ENCODE measurements around the gene ARPC4. TPM values are rescaled to one million over a fixed set of nuclear protein-coding genes. Genes with fewer than 3 reads are reported as not detected.

The ARPC4 gene
- total and polyA plus RNA-seq, 2 of the 13 experiments (the other 11 are each of a cell fraction or from before 2014, with no cell fraction given) = 30.1 to 83.6 TPM

- TF ChIP-seq FOXK1 (CRISPR knock-in tag; IDR thresholded peaks at IDR 0.05; ENCODE audit: borderline replicate concordance, low read depth) (peak; percentile 27; the same call in 1 of the 2 replicates), ZZZ3 (CRISPR knock-in tag; IDR thresholded peaks at IDR 0.05; ENCODE audit: borderline replicate concordance) (no peak), IRF1 (CRISPR knock-in tag; IDR thresholded peaks at IDR 0.05; ENCODE audit: low read depth) (no peak), ZNF550 (CRISPR knock-in tag; IDR thresholded peaks at IDR 0.05; ENCODE audit: borderline replicate concordance) (no peak), U2AF2 (IDR thresholded peaks at IDR 0.05; ENCODE audit: low read depth, low read length) (no peak), ZSCAN22 (CRISPR knock-in tag; IDR thresholded peaks at IDR 0.05) (no peak), SAP130 (CRISPR knock-in tag; IDR thresholded peaks at IDR 0.05; ENCODE audit: low read depth) (peak; percentile 79), THAP9 (CRISPR knock-in tag; IDR thresholded peaks at IDR 0.05; ENCODE audit: borderline replicate concordance) (peak; percentile 46; the same call in 1 of the 2 replicates), ZNF230 (CRISPR knock-in tag; IDR thresholded peaks at IDR 0.05) (peak; percentile 16; the same call in 1 of the 2 replicates), IKZF1 (IDR thresholded peaks at IDR 0.05) (no peak), TERF1 (CRISPR knock-in tag; IDR thresholded peaks at IDR 0.05) (no peak), PPARG (CRISPR knock-in tag; conservative IDR thresholded peaks at IDR 0.05) (peak; percentile 62; the same call in 1 of the 2 replicates), SP1 (IDR thresholded peaks at IDR 0.05) (no peak), SP1 (CRISPR knock-in tag; IDR thresholded peaks at IDR 0.05) (peak; percentile 27; the same call in 1 of the 2 replicates)
- TF ChIP-seq, protein P1, sequence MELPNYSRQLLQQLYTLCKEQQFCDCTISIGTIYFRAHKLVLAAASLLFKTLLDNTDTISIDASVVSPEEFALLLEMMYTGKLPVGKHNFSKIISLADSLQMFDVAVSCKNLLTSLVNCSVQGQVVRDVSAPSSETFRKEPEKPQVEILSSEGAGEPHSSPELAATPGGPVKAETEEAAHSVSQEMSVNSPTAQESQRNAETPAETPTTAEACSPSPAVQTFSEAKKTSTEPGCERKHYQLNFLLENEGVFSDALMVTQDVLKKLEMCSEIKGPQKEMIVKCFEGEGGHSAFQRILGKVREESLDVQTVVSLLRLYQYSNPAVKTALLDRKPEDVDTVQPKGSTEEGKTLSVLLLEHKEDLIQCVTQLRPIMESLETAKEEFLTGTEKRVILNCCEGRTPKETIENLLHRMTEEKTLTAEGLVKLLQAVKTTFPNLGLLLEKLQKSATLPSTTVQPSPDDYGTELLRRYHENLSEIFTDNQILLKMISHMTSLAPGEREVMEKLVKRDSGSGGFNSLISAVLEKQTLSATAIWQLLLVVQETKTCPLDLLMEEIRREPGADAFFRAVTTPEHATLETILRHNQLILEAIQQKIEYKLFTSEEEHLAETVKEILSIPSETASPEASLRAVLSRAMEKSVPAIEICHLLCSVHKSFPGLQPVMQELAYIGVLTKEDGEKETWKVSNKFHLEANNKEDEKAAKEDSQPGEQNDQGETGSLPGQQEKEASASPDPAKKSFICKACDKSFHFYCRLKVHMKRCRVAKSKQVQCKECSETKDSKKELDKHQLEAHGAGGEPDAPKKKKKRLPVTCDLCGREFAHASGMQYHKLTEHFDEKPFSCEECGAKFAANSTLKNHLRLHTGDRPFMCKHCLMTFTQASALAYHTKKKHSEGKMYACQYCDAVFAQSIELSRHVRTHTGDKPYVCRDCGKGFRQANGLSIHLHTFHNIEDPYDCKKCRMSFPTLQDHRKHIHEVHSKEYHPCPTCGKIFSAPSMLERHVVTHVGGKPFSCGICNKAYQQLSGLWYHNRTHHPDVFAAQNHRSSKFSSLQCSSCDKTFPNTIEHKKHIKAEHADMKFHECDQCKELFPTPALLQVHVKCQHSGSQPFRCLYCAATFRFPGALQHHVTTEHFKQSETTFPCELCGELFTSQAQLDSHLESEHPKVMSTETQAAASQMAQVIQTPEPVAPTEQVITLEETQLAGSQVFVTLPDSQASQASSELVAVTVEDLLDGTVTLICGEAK (IDR thresholded peaks at IDR 0.05) = no peak
- TF ChIP-seq, protein P1 (CRISPR knock-in tag; IDR thresholded peaks at IDR 0.05) = peak; percentile 38; the same call in 1 of the 2 replicates
Measured at GRCh38 chr3:9792405-9793160, at the start of gene ARPC4, which contains the start of gene TADA3 (continued).

All from HepG2 (cell line).